ENCODE results near the gene ABHD3. TPM values are rescaled to one million over a fixed set of nuclear protein-coding genes. Genes with fewer than 3 reads are reported as not detected.
A peak's percentile ranks its signal among the peaks of the same experiment; 100 is the strongest.

ABHD3 gene
- total RNA-seq, 1 donor from 2014 or later: 21.1 TPM

- TF ChIP-seq POLR2A (IDR thresholded peaks at IDR 0.05) (no peak), POLR2AphosphoS5 (IDR thresholded peaks at IDR 0.05; ENCODE audit: insufficient read depth in 1 of 2, low read depth in 1 of 2) (no peak), CTCF (IDR thresholded peaks at IDR 0.05) (no peak)
- no peaks in the 10 kb centered on the region for H3K4me1 ChIP-seq
- H3K27ac ChIP-seq: no peak overlapping the region
- H3K36me3 ChIP-seq: no peaks in the 10 kb centered on the region
- DNase-seq (ENCODE audit: extremely low spot score in 2 of 2): no peak
- H3K27me3 ChIP-seq: no peaks in the 10 kb centered on the region
- no peak overlapping the region for H3K4me3 ChIP-seq
- intact Hi-C loops (cut with DNase I): no loop called here
- no peaks in the 10 kb centered on the region for H3K9me3 ChIP-seq
Observed at GRCh38 chr18:21605213-21605612, 99.4 kb downstream of the ABHD3 start.

GRCh38 chr18:21604671-21605070 lies 99.9 kb downstream of the ABHD3 start:
- H3K4me1 ChIP-seq: peaks cover 3% of the 10 kb centered on the region
- DNase-seq (ENCODE audit: extremely low spot score in 2 of 2): no peak
- H3K36me3 ChIP-seq: no peaks in the 10 kb centered on the region
- TF ChIP-seq POLR2AphosphoS5 (IDR thresholded peaks at IDR 0.05; ENCODE audit: insufficient read depth in 1 of 2, low read depth in 1 of 2) (no peak), POLR2A (IDR thresholded peaks at IDR 0.05) (no peak), CTCF (IDR thresholded peaks at IDR 0.05) (no peak)
- no peaks in the 10 kb centered on the region for H3K27me3 ChIP-seq
- H3K4me3 ChIP-seq: no peak overlapping the region
- no peaks in the 10 kb centered on the region for H3K9me3 ChIP-seq
- intact Hi-C loops (cut with DNase I): no loop called here
- no peak overlapping the region for H3K27ac ChIP-seq

GRCh38 chr18:21602299-21602587 lies 102.3 kb downstream of the ABHD3 start:
- H3K4me3 ChIP-seq: no peak overlapping the region
- peaks cover 27% of the 10 kb centered on the region for H3K4me1 ChIP-seq
- no peaks in the 10 kb centered on the region for H3K36me3 ChIP-seq
- TF ChIP-seq POLR2AphosphoS5 (IDR thresholded peaks at IDR 0.05; ENCODE audit: insufficient read depth in 1 of 2, low read depth in 1 of 2) (no peak), POLR2A (IDR thresholded peaks at IDR 0.05) (no peak), CTCF (IDR thresholded peaks at IDR 0.05) (no peak)
- DNase-seq (ENCODE audit: extremely low spot score in 2 of 2): no peak
- no peaks in the 10 kb centered on the region for H3K9me3 ChIP-seq
- intact Hi-C loops (cut with DNase I): no loop called here
- no peak overlapping the region for H3K27ac ChIP-seq
- no peaks in the 10 kb centered on the region for H3K27me3 ChIP-seq

MicroRNAs within 50 kb of the gene (microRNA counts, 767-probe panel; counts per million panel counts)
- 238 to 261 counts per million in 2 donors for microRNA hsa-miR-320c

Small RNAs within 50 kb of the gene (microRNA-seq; reads per million reads assigned to microRNA genes)
- 7.7 reads per million, percentile 17 among the genes with 10 or more reads in this experiment for gene MIR320C1 (ENCODE audit: borderline number of aligned reads, borderline replicate concordance)

Small RNAs within 50 kb of the gene (small RNA-seq; reads per million reads assigned to genes)
- gene MIR320C1 (not detected), gene RF00019 (not detected), gene RF01241 (not detected)

Other genes with a start within 250 kb of the ABHD3 start
- gene ESCO1, start 104.1 kb downstream of the ABHD3 start, total RNA-seq: 16.0 TPM
- 4.4 TPM for gene SNRPD1, start 92.5 kb downstream of the ABHD3 start, total RNA-seq
- 21.6 TPM for gene MIB1, start 36.0 kb upstream of the ABHD3 start, total RNA-seq

Measured in vagina (tissue), 2 donors.